H9 (cell line): ENCODE data around the gene PTRHD1. TPM values are rescaled to one million over a fixed set of nuclear protein-coding genes. Genes with fewer than 3 reads are reported as not detected.
A peak's percentile ranks its signal among the peaks of the same experiment; 100 is the strongest.

Source experiments
- DNase-seq: peaks from one replicate; pipeline ENCODE4 v3.0.0-alpha.2; 2017
- H2AFZ ChIP-seq: one replicate; pipeline ENCODE4 v1.6.1; 2013; ENCODE audit warnings: mild to moderate bottlenecking, low read length, control low read depth, moderate library complexity
- H2AK5ac ChIP-seq: 2 replicates; pipeline ENCODE4 v1.6.1; 2013; ENCODE audit warnings: low read length, control low read depth, mixed read lengths; ENCODE audit not compliant: insufficient read length
- H2BK120ac ChIP-seq: one replicate; pipeline ENCODE4 v1.6.1; 2013; ENCODE audit warnings: low read depth, mild to moderate bottlenecking, low read length, control low read depth, inconsistent platforms; ENCODE audit not compliant: poor library complexity, severe bottlenecking
- H2BK12ac ChIP-seq: 2 replicates; pipeline ENCODE4 v1.6.1; 2013; ENCODE audit warnings: low read length, control low read depth, mixed read lengths, low read depth; ENCODE audit not compliant: insufficient read length
- H2BK15ac ChIP-seq: 2 replicates; pipeline ENCODE4 v1.6.1; 2013; ENCODE audit warnings: low read depth, low read length, control low read depth
- H2BK20ac ChIP-seq: one replicate; pipeline ENCODE4 v1.6.1; 2013; ENCODE audit warnings: low read depth, mild to moderate bottlenecking, low read length, control low read depth, inconsistent platforms; ENCODE audit not compliant: poor library complexity, severe bottlenecking
- H2BK5ac ChIP-seq: 2 replicates; pipeline ENCODE4 v1.6.1; 2013; ENCODE audit warnings: low read length, control low read depth, mixed read lengths; ENCODE audit not compliant: insufficient read length
- H3K14ac ChIP-seq: 2 replicates; pipeline ENCODE4 v1.6.1; 2013; ENCODE audit warnings: low read length, control low read depth; ENCODE audit not compliant: insufficient read depth
- H3K18ac ChIP-seq: 2 replicates; pipeline ENCODE4 v1.6.1; 2013; ENCODE audit warnings: low read depth, mild to moderate bottlenecking, mixed read lengths, low read length, control low read depth; ENCODE audit not compliant: insufficient read length
- H3K23ac ChIP-seq: 2 replicates; pipeline ENCODE4 v1.6.1; 2013; ENCODE audit warnings: low read length, control low read depth, mixed read lengths, low read depth; ENCODE audit not compliant: insufficient read length
- H3K23me2 ChIP-seq: 2 replicates; pipeline ENCODE4 v1.6.1; 2013; ENCODE audit warnings: low read depth, mild to moderate bottlenecking, mixed read lengths, low read length, control low read depth; ENCODE audit not compliant: insufficient read length, poor library complexity, severe bottlenecking
- H3K27ac ChIP-seq: 2 replicates; pipeline ENCODE4 v1.5.1; 2013; ENCODE audit warnings: low read length, control low read depth, mixed read lengths, low read depth; ENCODE audit not compliant: insufficient read length
- H3K27me3 ChIP-seq: 2 replicates; pipeline ENCODE4 v1.6.1; 2013; ENCODE audit warnings: low read length, control low read depth, inconsistent platforms; ENCODE audit not compliant: insufficient read depth
- H3K4ac ChIP-seq: 2 replicates; pipeline ENCODE4 v1.6.1; 2013; ENCODE audit warnings: low read depth, mild to moderate bottlenecking, control low read depth, inconsistent platforms, low read length, moderate library complexity
- H3K4me1 ChIP-seq: 2 replicates; pipeline ENCODE4 v1.6.1; 2013; ENCODE audit warnings: low read length, control low read depth, inconsistent platforms; ENCODE audit not compliant: insufficient read depth
- H3K4me2 ChIP-seq: 2 replicates; pipeline ENCODE4 v1.6.1; 2013; ENCODE audit warnings: low read length, control low read depth, mixed read lengths; ENCODE audit not compliant: insufficient read length, insufficient read depth
- H3K56ac ChIP-seq: 2 replicates; pipeline ENCODE4 v1.6.1; 2013; ENCODE audit warnings: low read depth, mild to moderate bottlenecking, mixed read lengths, low read length, control low read depth; ENCODE audit not compliant: insufficient read length
- H3K79me1 ChIP-seq: 2 replicates; pipeline ENCODE4 v1.6.1; 2013; ENCODE audit warnings: low read depth, mild to moderate bottlenecking, moderate library complexity, low read length, control low read depth, inconsistent platforms; ENCODE audit not compliant: insufficient read depth, poor library complexity, severe bottlenecking
- H3K79me2 ChIP-seq: 2 replicates; pipeline ENCODE4 v1.6.1; 2013; ENCODE audit warnings: low read length, control low read depth, inconsistent platforms; ENCODE audit not compliant: insufficient read depth
- H3K9ac ChIP-seq: 2 replicates; pipeline ENCODE4 v1.6.1; 2013; ENCODE audit warnings: low read length, control low read depth, mixed read lengths; ENCODE audit not compliant: insufficient read length; ENCODE audit errors: extremely low read depth
- H3K9me3 ChIP-seq: one replicate; pipeline ENCODE4 v1.6.1; 2013; ENCODE audit warnings: low read depth, low read length, inconsistent platforms; ENCODE audit not compliant: control insufficient read depth
- H3T11ph ChIP-seq: one replicate; pipeline ENCODE4 v1.6.1; 2013; ENCODE audit warnings: mild to moderate bottlenecking, low read length, control low read depth, inconsistent platforms
- H4K20me1 ChIP-seq: one replicate; pipeline ENCODE4 v1.6.1; 2013; ENCODE audit not compliant: control insufficient read depth, insufficient read length, insufficient read depth
- H4K5ac ChIP-seq: 2 replicates; pipeline ENCODE4 v1.6.1; 2013; ENCODE audit warnings: low read depth, mild to moderate bottlenecking, mixed read lengths, low read length, control low read depth; ENCODE audit not compliant: insufficient read length
- H4K8ac ChIP-seq: replicated peaks from 2 replicates; pipeline ENCODE4 v1.6.1; 2013; ENCODE audit warnings: low read length, control low read depth, mixed read lengths, low read depth; ENCODE audit not compliant: insufficient read length
- H4K91ac ChIP-seq: 2 replicates; pipeline ENCODE4 v1.6.1; 2013; ENCODE audit warnings: low read depth, mild to moderate bottlenecking, moderate library complexity, mixed read lengths, low read length, control low read depth; ENCODE audit not compliant: insufficient read length
- H3K27ac Mint-ChIP-seq, 3 experiments: 2 replicates in 2 of 3; 3 replicates in 1 of 3; pipeline ENCODE4 v1.8.0; 2020 to 2021; ENCODE audit warnings: mixed read lengths in 3 of 3, mild to moderate bottlenecking in 1 of 3, moderate library complexity in 1 of 3
- H3K27me3 Mint-ChIP-seq: 2 replicates; pipeline ENCODE4 v1.8.0; 2021; ENCODE audit warnings: low read depth, mild to moderate bottlenecking, moderate library complexity, mixed read lengths
- H3K36me3 Mint-ChIP-seq, 3 experiments: 2 replicates in 2 of 3; 3 replicates in 1 of 3; pipeline ENCODE4 v1.8.0; 2020 to 2021; ENCODE audit warnings: low read depth in 3 of 3, mixed read lengths in 3 of 3; ENCODE audit not compliant: insufficient read depth in 1 of 3
- H3K4me1 Mint-ChIP-seq, 2 experiments: 2 replicates each; pipeline ENCODE4 v1.8.0; 2020; ENCODE audit warnings: mixed read lengths in 2 of 2
- H3K4me3 Mint-ChIP-seq, 2 experiments: 2 replicates in 1 of 2; 3 replicates in 1 of 2; pipeline ENCODE4 v1.8.0; 2020 to 2021; ENCODE audit warnings: mild to moderate bottlenecking in 2 of 2, mixed read lengths in 2 of 2, moderate library complexity in 1 of 2
- H3K9me3 Mint-ChIP-seq, 2 experiments: 2 replicates in 1 of 2; 3 replicates in 1 of 2; pipeline ENCODE4 v1.8.0; 2020; ENCODE audit warnings: mild to moderate bottlenecking in 2 of 2, mixed read lengths in 2 of 2, moderate library complexity in 1 of 2
- CTCF ChIP-seq: fragments of 200-600 bp; sonication (generic); conservative IDR thresholded peaks from 3 replicates; pipeline ENCODE4 v1.8.0; 2021; ENCODE audit warnings: antibody characterized with exemption, mild to moderate bottlenecking
- WGBS: extraction: QIAGEN DNeasy Blood & Tissue Kit; methylation state at CpG from one replicate; pipeline ENCODE4 v1.1.7; 2013; ENCODE audit warnings: missing lambda C conversion rate, low lambda C conversion rate, mixed read lengths; ENCODE audit not compliant: insufficient read length; ENCODE audit errors: extremely low coverage; 5-methylcytosine and 5-hydroxymethylcytosine counted together
- total RNA-seq: library from RNA; stranded (reverse); gene quantifications from 2 replicates; pipeline ENCODE4 v1.2.1, GENCODE V29; 2021

Gene PTRHD1
- total RNA-seq, 1 experiment from 2014 or later, result 43.7 TPM

DNA sequence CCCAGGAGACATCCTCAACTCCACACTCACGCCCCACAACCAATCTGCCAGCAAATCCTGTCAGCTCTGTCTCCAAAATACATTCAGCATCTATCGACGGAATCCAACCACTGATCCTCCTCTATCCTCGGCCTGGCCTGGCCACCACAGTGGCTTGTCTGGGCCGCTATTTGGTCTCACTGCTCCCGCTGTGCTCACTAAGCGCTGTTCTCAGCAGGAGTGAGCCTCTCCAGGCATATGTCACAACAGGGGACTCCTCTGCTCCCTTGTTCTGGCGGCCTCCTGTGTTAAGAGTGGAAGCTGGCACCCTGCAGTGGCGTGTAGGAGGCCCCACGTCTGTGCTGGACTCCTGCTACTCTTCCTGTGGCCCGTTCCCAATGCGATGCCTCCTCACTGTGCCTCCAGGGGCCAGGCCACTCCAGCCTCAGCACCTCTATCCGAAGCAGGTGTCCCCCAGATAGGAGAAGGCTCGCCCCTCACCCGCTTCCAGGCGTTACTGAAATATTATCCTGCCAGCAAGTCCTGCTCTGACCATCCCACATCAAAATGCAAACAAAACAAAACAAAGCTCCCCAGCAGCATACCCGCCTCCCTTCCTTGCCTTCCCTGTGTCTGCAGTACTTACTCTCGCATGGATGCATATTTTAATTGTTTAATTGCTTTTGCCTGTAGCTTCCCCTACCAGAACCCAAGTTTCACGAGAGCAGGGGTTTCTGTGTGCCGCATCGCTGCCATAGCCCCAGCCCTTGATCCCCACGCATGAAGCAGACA is 39.9 kb upstream of the PTRHD1 start:
- Histone ChIP-seq H4K20me1 (no peaks in the 10 kb centered on the region), H3K79me2 (no peaks in the 10 kb centered on the region), H3K27me3 (no peaks in the 10 kb centered on the region), H3T11ph (no peak overlapping the region), H3K56ac (no peak overlapping the region), H3K23ac (no peak overlapping the region), H3K79me1 (no peaks in the 10 kb centered on the region), H2BK12ac (no peak overlapping the region), H3K23me2 (no peaks in the 10 kb centered on the region), H4K91ac (no peak overlapping the region), H3K27ac (no peak overlapping the region), H3K18ac (no peak overlapping the region), H3K4me2 (no peak overlapping the region), H2BK120ac (no peak overlapping the region), H2AFZ (no peak overlapping the region), H3K9me3 (no peaks in the 10 kb centered on the region), H3K9ac (no peak overlapping the region), H2BK20ac (no peak overlapping the region), H3K14ac (peak overlapping the region; percentile 69; the same call in 1 of the 2 replicates), H4K8ac (no peak overlapping the region), H2BK15ac (no peak overlapping the region), H4K5ac (no peak overlapping the region), H3K4me1 (peaks cover 2% of the 10 kb centered on the region; the same call in 1 of the 2 replicates), H2AK5ac (no peak overlapping the region), H2BK5ac (no peak overlapping the region), H3K4ac (no peak overlapping the region)
- no peaks in the 10 kb centered on the region; the same call in none of the 2 replicates for H3K27me3 Mint-ChIP-seq
- H3K9me3 Mint-ChIP-seq, result peaks cover 0 to 7% of the 10 kb centered on the region in 2 experiments; a peak in 3 of 5 replicates
- no CpG with 5 or more reads among the region's 22 CpGs for WGBS
- DNase-seq, result peak; percentile 40
- H3K27ac Mint-ChIP-seq, result peak overlapping the region; percentile 12 to 41 (median 23); a peak in 6 of 7 replicates
- H3K36me3 Mint-ChIP-seq, result peaks cover 40 to 46% (median 41%) of the 10 kb centered on the region in 3 experiments
- H3K4me1 Mint-ChIP-seq, result peaks cover 22 to 24% of the 10 kb centered on the region in 2 experiments
- H3K4me3 Mint-ChIP-seq, result no peak overlapping the region; a peak in 1 of 5 replicates
- TF ChIP-seq CTCF, result no peak
